22Rv1 (cell line): Measurements from ENCODE around the gene TCERG1L.

Source experiments
- ZFX ChIP-seq: fragments of 450-650 bp; IDR thresholded peaks from 2 replicates; pipeline ENCODE4 v1.6.1; 2017; ENCODE audit warnings: antibody characterized with exemption, borderline replicate concordance
- TF ChIP-seq, protein P1 (sequence below): fragments of 450-650 bp; IDR thresholded peaks from 2 replicates; pipeline ENCODE4 v1.5.1; 2017; ENCODE audit warnings: mild to moderate bottlenecking

DNA sequence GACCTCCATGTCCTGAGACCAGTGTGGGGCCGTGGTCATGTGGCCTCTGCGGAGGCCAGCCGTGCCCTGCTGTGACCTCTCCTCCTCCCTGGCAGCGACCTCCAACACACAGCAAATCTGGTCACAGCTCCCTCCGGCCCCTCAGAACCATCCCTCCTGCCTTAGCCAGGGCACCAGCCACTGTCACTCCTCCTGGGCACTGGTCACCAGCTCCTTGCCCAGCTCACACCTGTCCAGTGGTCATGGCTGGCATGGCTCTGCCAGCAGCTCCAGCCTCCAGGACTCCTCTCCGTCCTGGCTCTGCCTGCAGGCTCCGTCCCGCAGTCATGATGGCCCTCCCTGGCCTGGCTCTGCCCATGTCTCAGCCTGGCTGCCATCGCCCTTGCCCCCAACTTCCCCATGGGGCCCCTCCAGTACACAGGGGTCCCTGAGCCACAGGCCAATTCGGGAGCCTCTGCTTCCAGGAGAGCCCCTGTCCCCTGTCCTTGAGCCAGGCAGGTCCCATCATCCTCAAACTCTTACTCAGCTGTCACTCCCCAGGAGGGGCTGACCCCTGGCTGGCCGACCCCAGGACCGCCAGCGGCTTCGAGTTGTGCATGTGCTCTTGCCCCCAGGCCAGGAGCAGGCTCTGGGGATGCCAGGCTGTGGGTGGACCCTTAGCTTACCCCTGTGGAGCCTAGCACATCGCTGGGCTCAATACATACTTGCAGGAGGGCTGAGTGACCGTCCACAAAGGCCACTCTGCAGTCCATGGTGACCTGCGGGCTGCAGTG is 92.5 kb downstream of the TCERG1L start:
- TF ChIP-seq, protein P1, sequence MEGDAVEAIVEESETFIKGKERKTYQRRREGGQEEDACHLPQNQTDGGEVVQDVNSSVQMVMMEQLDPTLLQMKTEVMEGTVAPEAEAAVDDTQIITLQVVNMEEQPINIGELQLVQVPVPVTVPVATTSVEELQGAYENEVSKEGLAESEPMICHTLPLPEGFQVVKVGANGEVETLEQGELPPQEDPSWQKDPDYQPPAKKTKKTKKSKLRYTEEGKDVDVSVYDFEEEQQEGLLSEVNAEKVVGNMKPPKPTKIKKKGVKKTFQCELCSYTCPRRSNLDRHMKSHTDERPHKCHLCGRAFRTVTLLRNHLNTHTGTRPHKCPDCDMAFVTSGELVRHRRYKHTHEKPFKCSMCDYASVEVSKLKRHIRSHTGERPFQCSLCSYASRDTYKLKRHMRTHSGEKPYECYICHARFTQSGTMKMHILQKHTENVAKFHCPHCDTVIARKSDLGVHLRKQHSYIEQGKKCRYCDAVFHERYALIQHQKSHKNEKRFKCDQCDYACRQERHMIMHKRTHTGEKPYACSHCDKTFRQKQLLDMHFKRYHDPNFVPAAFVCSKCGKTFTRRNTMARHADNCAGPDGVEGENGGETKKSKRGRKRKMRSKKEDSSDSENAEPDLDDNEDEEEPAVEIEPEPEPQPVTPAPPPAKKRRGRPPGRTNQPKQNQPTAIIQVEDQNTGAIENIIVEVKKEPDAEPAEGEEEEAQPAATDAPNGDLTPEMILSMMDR = no peak
- TF ChIP-seq ZFX = no peak
